Transverse colon (tissue), 4 donors: Measurements from ENCODE around the gene COL1A1. TPM values are rescaled to one million over a fixed set of nuclear protein-coding genes. Genes with fewer than 3 reads are reported as not detected.
A peak's percentile ranks its signal among the peaks of the same experiment; 100 is the strongest.

Experiments
- DNase-seq: peaks from one replicate; pipeline ENCODE4 v3.0.0-alpha.2; 2019
- H3K27ac ChIP-seq, 4 donors: fragments of 200-600 bp; sonication (generic); 2 replicates each; pipeline ENCODE4 v1.5.1; 2016 to 2018; ENCODE audit warnings: inconsistent platforms in 4 of 4
- H3K27me3 ChIP-seq: fragments of 200-600 bp; sonication (generic); 2 replicates; pipeline ENCODE4 v1.5.1; 2017; ENCODE audit warnings: inconsistent platforms
- H3K36me3 ChIP-seq, 4 donors: fragments of 200-600 bp; sonication (generic); 2 replicates each; pipeline ENCODE4 v1.5.1; 2017 to 2019; ENCODE audit warnings: inconsistent platforms in 4 of 4
- H3K4me1 ChIP-seq, 4 donors: fragments of 200-600 bp; sonication (generic); 2 replicates each; pipeline ENCODE4 v1.5.1; 2017 to 2020; ENCODE audit warnings: inconsistent platforms in 4 of 4
- H3K4me3 ChIP-seq, 4 donors: fragments of 200-600 bp; sonication (generic); 1 replicate in 1 of 4; 2 replicates in 3 of 4; pipeline versions ENCODE4 v1.5.1 to v1.6.1; 2017 to 2019; ENCODE audit warnings: inconsistent platforms in 4 of 4
- H3K9me3 ChIP-seq, 2 donors: fragments of 200-600 bp; sonication (generic); 2 replicates each; pipeline ENCODE4 v1.5.1; 2017 to 2019; ENCODE audit warnings: inconsistent platforms in 2 of 2
- EP300 ChIP-seq: sonication (generic); formaldehyde crosslinking; IDR thresholded peaks from one replicate; pipeline ENCODE4 v1.6.1; 2017; ENCODE audit warnings: antibody characterized with exemption, low read depth
- POLR2A ChIP-seq: fragments of 450-650 bp; IDR thresholded peaks from one replicate; pipeline ENCODE4 v1.6.1; 2016; ENCODE audit warnings: antibody characterized with exemption, mild to moderate bottlenecking, moderate library complexity
- POLR2AphosphoS5 ChIP-seq, 3 donors: sonication (generic); formaldehyde crosslinking; IDR thresholded peaks; one replicate each; pipeline ENCODE4 v1.6.1; 2016; ENCODE audit warnings: antibody characterized with exemption in 3 of 3
- WGBS, 2 donors: methylation state at CpG; one replicate each; pipeline ENCODE4 v1.1.5; 2018; ENCODE audit warnings: low coverage in 1 of 2; 5-methylcytosine and 5-hydroxymethylcytosine counted together
- in situ Hi-C, 4 donors: fragments of 200-750 bp; cut with MboI; loops; one replicate each; pipeline versions ENCODE4 v1.15.0 to v1.15.1; 2017; ENCODE audit warnings: low sequenced_read_pairs in 3 of 4, low pct_ligation_motif_present in 1 of 4, low pct_unique_long_range_greater_than_20kb in 1 of 4
- intact Hi-C: fragments of 100-400 bp; cut with DNase I; formaldehyde crosslinking; loops from one replicate; pipeline ENCODE4 v1.15.1; 2023; ENCODE audit warnings: low total_unique reads
- total RNA-seq, 4 donors: library from RNA; depleted of rRNA; stranded (reverse); fragments of >200 nt; gene quantifications; one replicate each; pipeline ENCODE4 v1.1.0, GENCODE V29; 2016
- TF ChIP-seq, protein P1 (sequence below), 5 experiments: fragments of 200-600 bp in 3 of 5; fragments of 450-650 bp in 2 of 5; sonication (generic) in 3 of 5; IDR thresholded peaks; 1 replicate in 2 of 5; 2 replicates in 3 of 5; pipeline ENCODE4 v1.5.1; 2016 to 2017; ENCODE audit warnings: antibody characterized with exemption in 5 of 5, inconsistent platforms in 3 of 5, mild to moderate bottlenecking in 2 of 5, moderate library complexity in 1 of 5

Gene COL1A1
- total RNA-seq, 4 donors from 2014 or later: 13.0 to 210 (median 79.8) TPM

DNA sequence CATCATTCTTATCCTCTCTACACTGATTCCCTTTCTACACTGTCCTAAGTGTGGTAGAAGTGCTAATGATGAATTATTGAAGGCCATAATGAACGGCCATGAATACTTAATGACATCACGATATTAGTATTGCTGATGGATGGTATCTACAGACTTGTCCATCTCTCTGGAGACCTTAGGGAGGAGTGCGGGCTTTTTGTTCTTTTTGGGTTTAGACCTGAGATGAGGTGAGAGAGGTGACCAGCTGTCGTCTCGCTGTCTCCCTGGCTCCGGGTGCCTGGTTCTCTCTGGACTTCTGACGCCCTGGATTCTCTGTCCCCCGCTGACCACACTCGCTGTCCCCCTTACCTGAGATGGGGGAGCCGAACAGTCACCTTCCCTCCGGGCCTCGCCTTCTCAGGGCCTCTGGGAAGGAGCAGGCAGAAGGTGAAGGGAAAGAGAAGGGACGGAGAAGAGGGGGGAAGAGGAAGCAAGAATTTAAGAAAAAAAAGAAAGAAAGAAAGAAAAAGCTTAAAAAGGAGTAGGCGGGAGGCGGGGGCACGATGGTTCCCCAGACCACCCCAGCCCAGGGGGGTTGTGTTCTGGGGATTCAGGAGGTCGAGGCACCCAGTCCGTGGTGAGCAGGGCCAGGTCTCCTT lies 18.5 kb downstream of the COL1A1 start:
- TF ChIP-seq POLR2AphosphoS5 (IDR thresholded peaks at IDR 0.05) (no peak), POLR2A (no peak), EP300 (no peak)
- Histone ChIP-seq H3K4me1 (peaks cover 9 to 29% (median 15%) of the 10 kb centered on the region in 4 donors), H3K9me3 (no peaks in the 10 kb centered on the region), H3K27ac (peak overlapping the region; percentile 55 to 83 (median 66)), H3K36me3 (no peaks in the 10 kb centered on the region), H3K27me3 (no peaks in the 10 kb centered on the region), H3K4me3 (no peak overlapping the region)
- DNase-seq: no peak
- WGBS, 2 donors: 47 to 84% methylated on average over 3 to 18 of the region's 18 CpGs
- intact Hi-C loops: no loop called here
- in situ Hi-C loops: no loop called here

DNA sequence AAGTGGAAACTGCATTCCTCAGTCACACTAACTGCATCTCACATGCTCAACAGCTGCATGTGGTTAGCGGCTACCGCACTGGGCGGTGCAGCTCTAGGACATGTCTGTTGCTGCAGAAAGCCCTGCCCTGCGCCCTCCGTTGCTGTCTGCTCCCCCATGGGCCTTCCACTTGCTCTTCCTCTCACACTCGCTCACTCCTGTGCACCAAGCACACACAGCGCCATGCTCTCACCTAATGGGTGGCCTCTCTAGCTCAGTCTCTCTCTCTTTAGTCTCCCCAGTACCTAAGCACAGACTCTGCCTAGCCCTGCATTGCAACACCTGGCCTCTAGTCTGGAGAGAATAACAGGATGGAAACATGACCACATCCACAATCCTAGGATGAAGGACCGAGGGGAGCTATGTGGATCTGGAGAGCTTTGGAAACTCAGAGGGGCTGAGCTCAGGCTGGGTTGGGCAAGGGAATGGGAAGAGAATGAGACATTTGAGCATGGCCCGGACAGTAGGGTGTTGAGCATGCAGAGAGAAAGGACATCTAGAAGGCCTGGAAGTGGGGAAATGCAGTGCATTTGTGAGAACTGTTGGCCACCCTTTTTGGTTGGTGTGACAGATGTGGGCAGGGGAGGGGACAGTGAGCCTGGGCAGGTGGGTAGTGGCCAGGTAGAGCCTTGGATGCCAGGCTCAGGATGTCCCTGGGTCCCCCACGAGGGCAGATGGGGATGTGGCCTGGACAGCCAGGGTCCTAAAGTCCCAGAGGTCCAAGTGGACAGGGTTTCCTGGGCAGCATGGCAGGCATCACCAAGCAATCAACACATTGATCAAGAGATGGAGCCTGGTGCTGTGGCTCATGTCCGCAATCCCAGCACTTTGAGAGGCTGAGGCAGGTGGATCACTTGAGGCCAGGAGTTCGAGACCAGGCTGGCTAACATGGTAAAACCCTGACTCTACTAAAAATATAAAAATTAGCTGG lies 19.6 kb downstream of the COL1A1 start:
- H3K27ac ChIP-seq: peak overlapping the region in 2 of 4 donors; percentile 21
- DNase-seq: no peak
- H3K4me1 ChIP-seq: peaks cover 19 to 35% (median 22%) of the 10 kb centered on the region in 4 donors
- 74 to 79% methylated on average over 6 to 12 of the region's 12 CpGs for WGBS, 2 donors
- in situ Hi-C loops: no loop called here
- TF ChIP-seq POLR2A (no peak), POLR2AphosphoS5 (IDR thresholded peaks at IDR 0.05) (no peak), EP300 (no peak)
- TF ChIP-seq, protein P1, sequence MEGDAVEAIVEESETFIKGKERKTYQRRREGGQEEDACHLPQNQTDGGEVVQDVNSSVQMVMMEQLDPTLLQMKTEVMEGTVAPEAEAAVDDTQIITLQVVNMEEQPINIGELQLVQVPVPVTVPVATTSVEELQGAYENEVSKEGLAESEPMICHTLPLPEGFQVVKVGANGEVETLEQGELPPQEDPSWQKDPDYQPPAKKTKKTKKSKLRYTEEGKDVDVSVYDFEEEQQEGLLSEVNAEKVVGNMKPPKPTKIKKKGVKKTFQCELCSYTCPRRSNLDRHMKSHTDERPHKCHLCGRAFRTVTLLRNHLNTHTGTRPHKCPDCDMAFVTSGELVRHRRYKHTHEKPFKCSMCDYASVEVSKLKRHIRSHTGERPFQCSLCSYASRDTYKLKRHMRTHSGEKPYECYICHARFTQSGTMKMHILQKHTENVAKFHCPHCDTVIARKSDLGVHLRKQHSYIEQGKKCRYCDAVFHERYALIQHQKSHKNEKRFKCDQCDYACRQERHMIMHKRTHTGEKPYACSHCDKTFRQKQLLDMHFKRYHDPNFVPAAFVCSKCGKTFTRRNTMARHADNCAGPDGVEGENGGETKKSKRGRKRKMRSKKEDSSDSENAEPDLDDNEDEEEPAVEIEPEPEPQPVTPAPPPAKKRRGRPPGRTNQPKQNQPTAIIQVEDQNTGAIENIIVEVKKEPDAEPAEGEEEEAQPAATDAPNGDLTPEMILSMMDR (IDR thresholded peaks at IDR 0.05): no peak
- no peaks in the 10 kb centered on the region for H3K36me3 ChIP-seq
- H3K4me3 ChIP-seq: no peak overlapping the region
- no peaks in the 10 kb centered on the region for H3K27me3 ChIP-seq
- intact Hi-C loops: no loop called here
- H3K9me3 ChIP-seq: no peaks in the 10 kb centered on the region

DNA sequence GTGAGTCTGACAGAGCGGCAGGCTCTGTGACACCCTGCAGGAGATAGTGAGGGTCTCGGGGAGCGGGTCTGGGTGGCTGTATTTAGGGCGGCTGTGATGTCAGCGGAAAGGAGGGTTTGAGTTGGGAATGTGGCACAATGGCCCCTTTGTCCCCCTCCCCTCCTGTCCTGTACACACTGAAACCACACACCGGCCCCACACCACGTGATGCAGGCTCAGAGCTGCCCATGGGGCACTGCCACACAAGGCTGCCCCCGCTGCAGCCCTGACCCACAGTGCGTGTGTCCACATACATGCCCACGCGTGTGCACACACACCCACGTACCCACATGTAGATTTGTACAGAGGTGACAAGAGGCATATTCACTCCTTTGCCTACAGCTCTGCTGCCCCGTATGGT lies 20.3 kb downstream of the COL1A1 start:
- intact Hi-C loops: no loop called here
- WGBS, 2 donors: 88 to 97% methylated on average over 5 to 13 of the region's 13 CpGs

DNA sequence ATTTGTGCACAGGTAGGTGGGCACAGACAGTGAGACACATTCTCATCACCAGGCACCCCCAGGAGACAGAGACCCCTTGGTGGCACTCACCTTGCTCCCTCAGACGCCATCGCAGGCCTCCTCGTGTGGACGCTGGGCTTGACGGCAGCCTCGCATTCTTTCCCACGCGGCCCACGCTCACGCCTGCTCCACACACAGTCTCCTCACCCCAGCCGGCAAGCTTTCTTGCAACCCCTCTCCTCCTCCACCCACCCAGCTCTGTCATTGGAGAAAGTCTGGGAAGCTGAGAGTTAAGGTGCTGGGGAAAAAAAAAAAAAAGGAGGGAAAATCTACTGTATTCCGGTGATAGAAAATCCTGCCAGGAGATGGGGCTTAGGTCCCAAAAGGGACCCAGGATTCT lies 20.8 kb downstream of the COL1A1 start:
- Histone ChIP-seq H3K4me1 (peaks cover 22 to 45% (median 29%) of the 10 kb centered on the region in 4 donors), H3K27me3 (no peaks in the 10 kb centered on the region), H3K27ac (peak overlapping the region in 1 of 4 donors; percentile 8), H3K4me3 (no peak overlapping the region), H3K36me3 (no peaks in the 10 kb centered on the region), H3K9me3 (no peaks in the 10 kb centered on the region)
- WGBS, 2 donors: 50 to 83% methylated on average over 2 to 12 of the region's 12 CpGs
- TF ChIP-seq POLR2A (no peak), EP300 (no peak), POLR2AphosphoS5 (IDR thresholded peaks at IDR 0.05) (no peak)
- TF ChIP-seq, protein P1 (IDR thresholded peaks at IDR 0.05): no peak
- in situ Hi-C loops (no loop called here), intact Hi-C loops (no loop called here)
- DNase-seq: no peak

More for the DNA sequence above, 20.3 kb downstream of the COL1A1 start:
- in situ Hi-C loops: no loop called here
- no peak for TF ChIP-seq POLR2A
- no peak for TF ChIP-seq EP300
- TF ChIP-seq POLR2AphosphoS5 (IDR thresholded peaks at IDR 0.05): no peak
- TF ChIP-seq, protein P1 (IDR thresholded peaks at IDR 0.05): no peak
- H3K4me3 ChIP-seq: no peak overlapping the region
- peak overlapping the region in 1 of 4 donors; percentile 21 for H3K27ac ChIP-seq
- no peaks in the 10 kb centered on the region for H3K9me3 ChIP-seq
- H3K27me3 ChIP-seq: no peaks in the 10 kb centered on the region
- DNase-seq: no peak
- H3K36me3 ChIP-seq: no peaks in the 10 kb centered on the region
- peaks cover 19 to 40% (median 26%) of the 10 kb centered on the region in 4 donors for H3K4me1 ChIP-seq
